ENCODE results near the gene COG6.

Gene COG6

DNA sequence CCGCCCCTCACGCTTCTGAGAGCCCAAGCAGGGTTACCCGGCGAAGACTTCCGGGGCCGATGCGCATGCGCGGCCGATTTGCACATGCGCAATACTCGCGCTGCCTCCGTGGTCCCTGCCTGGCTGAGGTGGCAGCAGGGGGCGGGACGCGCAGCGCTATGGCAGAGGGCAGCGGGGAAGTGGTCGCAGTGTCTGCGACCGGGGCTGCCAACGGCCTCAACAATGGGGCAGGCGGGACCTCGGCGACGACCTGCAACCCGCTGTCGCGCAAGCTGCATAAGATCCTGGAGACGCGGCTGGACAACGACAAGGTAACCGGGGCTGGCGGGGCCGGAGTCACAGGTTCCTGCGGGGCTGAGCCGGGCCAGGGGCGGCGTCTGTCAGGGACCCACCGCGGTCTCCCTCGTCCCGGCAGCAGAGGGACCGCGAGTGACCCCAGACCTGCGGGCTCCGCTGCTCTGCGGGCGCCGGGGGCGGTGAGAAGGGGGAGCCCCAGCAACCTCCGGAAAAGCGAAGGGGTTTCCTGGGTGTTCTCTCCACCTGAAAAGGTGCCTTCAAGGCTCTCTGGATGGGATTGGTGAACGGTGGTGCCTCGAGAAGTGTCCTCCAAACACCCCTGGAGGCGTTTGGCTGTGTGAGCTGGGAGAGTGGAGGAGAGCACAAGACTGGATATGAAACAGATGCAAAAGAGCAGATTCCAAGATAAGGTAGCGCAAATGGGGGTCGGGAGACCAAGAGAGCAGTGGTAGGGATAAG lies at the start of gene COG6:
Gene COG6 (plus strand): TSS at position 94 of the 756 bp plus-strand sequence. CDS start 65 bp downstream, at position 159.
- DNase-seq, result peak; percentile 92

DNA sequence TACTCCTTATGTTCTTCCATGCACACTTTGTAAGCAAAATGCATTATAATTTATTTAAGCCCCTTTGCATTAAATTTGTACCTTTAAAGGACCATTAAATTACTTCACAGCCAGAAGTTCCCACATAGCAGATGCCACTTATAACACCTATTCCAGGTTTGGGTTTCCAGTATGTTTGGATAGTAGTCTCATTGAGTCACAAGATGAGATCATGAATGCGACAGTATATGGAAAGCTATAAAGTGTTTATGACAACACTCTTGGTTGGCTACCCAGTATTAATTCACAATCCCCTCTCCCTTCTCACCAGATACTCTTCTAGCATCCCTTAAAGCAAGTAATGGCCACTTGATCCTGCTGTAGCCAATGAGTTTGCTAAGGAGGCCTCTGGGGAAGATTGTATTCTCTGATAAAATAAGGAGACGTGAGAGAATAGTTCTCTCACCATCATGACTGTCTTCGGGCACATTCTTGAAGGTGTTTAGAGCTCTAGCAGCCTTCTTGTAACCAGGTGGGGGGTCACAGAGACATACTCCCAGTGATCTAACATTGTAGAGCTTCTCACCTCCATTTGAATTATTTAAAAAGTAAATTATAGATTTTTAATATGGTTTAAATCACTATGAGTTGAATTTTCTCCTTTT lies 49.7 kb upstream of the COG6 start:
- no peak for DNase-seq

DNA sequence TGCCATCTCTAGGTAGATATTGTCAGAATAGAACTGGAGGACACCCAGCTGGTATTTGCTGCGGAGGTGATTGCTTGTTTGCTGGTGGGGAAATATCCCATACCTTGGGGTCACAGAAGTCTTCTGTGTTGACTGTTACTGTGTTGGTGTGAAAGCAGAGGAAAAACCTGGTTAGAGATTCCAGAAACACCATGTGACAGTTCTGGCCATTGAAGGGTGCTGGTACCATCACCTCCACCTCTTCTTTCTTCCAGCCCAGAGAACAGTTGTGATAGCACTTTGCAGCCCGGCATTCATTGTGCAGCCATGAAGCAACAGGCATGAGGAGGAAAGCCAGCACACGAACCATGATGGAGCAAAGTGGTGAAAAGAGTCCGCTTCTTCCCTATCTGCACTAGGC lies 47.6 kb upstream of the COG6 start:
- no peak for DNase-seq

DNA sequence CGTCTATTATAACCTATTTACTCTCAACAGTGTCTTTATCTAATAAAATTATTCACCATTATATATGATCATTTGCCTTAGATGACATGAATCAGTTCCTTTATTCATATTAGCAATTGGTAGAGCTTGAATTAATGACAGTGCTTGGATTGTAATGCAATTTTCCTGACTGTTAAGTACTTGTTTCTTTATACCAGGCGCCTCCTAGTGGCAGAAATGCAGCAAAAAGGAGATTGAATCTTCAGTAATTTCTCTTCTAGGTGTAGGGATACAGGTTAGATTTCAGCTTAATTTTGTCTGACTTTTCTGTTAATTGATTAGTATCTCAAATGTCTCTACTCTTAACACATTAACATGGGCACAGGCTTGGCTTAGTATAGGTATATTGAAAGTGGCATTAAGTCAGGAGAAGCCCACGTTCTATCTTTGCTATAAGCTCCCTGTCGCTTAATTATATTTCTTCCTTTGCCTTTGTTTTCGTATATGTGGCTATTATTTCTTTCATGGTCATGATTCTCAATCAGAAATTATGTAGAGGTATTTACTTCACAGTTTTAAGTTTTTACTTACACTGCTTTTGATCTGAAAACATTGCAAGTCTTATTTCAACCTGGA lies 43.3 kb upstream of the COG6 start:
- peak; percentile 26 for DNase-seq

DNA sequence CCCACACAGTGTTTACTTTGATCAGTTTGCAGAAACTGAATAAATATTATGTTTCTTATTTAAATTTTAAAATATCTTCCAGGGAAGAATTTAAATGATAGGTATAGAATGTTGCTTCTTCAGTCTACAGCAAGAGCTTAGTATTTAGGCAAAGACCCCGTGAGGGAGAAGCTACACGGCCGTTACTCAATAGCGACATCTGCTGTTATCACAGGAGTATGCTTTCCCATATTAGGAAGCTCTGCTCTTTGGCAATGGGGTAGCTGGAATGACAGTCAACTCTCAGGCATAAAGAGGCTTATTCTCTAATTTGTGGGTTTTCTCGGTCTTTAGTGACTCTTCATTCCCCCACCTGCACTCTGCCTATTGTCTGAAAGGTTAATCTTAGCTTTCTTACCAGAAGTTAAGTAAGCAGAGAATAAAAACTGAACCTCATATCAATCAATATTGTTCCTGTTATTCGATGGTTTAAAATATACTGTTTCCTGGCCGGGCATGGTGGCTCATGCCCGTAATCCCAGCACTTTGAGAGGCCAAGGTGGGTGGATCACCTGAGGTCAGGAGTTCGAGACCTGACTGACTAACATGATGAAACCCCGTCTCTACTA lies 39.3 kb upstream of the COG6 start:
- DNase-seq, result peak; percentile 24

DNA sequence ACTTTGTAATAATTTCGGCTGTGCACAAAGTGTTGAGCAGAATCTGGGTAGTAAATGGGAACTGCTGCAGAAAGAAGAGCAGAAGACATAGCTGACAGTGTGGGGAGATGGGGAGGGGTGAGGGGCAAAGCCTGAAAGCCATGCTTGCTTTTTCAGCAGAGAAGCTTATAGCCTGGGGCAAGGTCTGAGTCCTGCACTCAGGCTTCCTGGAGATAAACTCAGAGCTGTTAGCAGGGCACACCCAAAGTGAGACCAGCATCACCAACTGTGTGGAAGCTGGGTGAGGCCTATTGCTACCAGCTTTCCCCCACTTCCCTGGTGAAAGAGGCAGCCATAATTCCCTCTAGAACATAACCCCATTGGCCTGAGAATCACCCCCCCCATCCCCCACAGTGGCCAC lies 36.9 kb upstream of the COG6 start:
- no peak for DNase-seq

DNA sequence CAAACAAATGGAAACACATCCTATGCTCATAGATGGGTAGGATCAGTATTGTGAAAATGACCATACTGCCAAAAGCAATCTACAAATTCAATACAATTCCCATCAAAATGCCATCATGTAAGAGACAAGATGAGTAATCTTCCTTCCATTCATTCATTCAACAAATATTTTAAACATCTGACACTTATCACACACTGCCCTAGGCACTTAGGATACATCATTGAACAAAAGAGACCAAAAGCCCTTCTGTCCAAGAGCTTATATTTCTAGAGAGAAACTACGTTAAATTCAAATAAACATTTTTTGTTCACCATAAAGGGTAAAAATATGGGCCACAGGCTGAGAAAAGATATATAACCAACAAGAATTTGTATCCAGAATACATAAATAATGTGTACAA lies 32.0 kb upstream of the COG6 start:
- no peak for DNase-seq

DNA sequence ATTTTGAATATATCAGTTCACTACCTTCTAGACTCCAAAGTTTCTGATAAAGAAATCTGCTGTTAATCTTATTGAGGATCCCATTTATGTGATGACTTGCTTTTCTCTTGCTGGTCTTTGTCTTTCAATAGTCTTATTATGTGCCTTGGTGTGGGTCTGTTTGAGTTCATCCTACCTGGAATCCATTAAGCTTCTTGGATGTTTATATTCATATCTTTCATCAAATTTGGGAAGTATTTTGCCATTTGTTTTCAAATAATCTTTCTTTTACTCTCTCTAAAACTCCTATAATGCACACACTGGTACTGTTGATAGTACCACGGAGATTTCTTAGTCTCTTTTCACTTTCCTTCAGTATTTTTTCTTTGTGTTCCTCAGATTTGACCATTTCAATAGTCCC lies 24.2 kb upstream of the COG6 start:
- DNase-seq, result no peak

DNA sequence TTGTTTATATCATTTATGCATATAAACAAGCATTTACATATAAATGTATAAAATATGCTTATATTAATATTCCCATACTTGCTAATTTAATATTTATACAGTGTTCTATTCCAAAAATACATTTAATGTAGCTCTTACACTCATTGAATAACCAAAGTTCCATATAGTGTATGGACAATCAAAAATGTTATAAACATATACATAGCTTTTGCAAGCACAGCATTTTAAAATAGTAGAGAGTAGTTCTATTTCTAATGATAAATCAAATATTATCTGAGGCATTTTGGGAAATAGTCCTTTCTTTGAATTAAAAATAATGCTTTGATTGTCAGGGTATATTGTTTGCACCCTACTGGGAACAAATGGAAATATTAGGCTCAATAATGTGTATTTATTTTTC lies 22.5 kb upstream of the COG6 start:
- no peak for DNase-seq

DNA sequence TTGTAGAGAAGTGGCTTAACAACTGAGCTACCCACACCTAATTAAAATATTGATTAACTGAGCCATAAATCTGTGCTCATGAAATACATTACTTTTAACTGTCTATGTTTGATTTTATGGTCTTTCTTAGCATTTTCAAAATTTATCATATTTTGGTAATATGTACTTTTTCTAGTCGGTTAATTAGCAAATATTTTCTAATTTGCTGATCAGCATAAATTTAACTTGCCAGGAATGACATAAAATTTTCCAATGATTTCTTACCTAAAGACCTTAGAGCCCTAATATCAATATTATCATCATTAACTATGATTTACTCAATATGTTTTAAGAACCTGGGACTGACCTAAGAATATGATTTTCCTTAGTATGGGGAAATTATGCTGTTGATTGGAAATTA lies 19.9 kb upstream of the COG6 start:
- DNase-seq, result no peak

DNA sequence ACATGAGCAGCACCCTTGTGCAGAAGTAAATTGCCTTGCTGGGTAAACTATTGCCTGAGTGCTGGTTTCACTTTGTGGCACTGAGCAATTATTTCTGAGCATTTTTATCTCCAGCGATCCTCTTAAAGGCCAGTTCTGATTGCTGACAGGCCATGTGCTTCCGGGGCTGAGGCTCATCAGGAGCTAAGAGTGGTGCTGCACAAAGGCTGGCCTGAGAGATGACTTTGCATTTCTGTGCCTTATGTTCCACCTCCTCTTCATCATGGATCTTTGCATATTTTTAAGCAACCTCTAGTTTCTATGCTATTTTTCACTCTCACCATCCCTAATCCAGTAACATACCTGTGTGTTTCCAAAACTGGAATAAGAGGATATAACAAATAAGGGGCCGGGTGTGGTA lies 17.6 kb upstream of the COG6 start:
- DNase-seq, result no peak

DNA sequence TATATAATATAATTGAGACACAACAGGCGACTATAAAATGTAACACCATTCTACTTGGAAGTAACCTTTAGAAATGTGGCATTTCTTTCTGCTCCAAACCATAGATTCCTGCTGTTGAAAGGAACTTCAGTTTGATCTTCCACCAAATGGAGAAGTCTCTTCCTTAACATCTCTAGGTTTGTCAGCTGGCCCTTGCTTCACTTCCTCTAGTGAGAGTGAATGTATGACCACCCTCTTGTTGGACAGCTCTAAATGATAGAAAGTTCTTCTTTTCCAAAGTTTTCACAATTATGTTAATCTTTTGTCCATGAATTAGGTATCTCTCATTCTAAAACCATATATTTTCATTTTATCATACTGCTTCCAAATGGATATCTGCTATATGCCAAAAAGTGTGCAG lies 13.8 kb upstream of the COG6 start:
- DNase-seq, result no peak

DNA sequence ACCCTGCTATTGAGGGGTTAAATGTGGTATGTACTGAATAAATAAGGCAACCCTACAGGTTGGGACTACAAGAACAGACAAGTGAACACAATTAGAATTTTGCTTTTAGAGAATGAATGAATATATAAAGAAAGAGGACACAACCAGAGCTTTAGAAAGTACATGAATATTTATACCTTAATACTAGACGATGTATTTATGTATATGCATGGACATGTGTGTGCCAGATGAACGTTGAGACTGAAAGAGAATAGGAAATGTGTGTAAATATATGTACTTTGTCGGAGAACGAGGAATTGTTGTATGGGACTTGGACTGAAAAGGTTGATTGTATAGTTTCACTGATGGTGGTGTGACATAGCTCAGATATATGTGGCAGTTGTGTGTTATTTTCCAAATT lies 9.3 kb upstream of the COG6 start:
- DNase-seq, result no peak

DNA sequence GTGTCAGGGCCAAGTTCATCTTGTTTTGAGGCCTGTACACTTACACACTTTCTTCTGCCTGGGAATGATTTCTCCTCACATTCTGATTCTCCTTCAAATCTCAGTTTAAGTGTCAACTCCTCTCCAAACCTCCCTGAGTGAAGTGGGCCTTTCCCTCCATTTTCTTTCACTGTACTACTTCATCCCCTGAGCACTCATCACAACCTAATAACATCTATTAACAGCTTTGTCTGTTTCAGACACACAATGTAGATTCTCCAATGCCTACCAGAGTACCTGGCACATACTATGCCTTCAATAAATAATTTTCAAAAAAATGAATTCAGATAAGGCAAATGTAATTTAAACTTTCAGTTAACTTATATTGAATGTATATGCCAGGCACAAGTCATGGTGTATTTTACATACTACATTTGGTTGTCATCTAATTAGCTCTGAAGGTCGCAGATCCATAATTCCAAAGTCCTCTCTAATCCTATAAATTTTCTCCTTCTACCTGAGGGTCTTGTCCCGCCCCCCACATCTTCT lies 357 bp upstream of the COG6 start:
- DNase-seq, result no peak

DNA sequence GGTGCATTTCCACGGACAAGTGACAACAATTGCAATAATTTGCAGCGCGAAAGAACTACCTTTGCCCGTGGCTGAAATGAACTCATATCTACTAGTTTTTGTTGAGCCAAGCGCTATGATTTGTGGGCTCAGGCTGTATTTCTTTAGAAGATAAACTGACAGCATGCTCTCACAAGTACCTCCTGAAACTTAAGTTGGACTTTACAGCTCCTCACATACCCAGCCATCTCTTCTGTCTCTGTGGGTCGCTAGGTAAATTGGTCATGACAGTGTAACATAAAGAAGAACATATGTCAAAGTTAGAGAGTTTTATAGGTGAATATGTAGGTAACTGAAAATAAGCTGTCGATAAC lies 839 bp downstream of the COG6 start:
- no peak for DNase-seq

DNA sequence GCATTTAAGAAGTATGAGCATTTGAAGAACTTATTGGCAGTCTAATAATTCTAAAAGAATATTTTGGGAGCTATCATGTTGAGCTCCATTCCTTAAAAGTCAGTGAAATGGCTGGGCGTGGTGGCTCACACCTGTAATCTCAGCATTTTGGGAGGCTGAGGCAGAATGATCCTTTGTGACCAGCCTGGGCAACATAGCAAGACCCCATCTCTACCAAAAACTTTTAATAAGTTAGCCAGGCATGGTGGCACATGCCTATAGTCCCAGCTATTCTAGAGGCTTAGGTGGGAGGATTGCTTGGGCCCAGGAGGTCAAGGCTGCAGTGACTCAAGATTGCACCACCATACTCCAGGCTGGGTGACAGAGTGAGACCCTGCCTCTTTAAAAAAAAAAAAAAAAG lies 8.0 kb downstream of the COG6 start:
- DNase-seq, result no peak

DNA sequence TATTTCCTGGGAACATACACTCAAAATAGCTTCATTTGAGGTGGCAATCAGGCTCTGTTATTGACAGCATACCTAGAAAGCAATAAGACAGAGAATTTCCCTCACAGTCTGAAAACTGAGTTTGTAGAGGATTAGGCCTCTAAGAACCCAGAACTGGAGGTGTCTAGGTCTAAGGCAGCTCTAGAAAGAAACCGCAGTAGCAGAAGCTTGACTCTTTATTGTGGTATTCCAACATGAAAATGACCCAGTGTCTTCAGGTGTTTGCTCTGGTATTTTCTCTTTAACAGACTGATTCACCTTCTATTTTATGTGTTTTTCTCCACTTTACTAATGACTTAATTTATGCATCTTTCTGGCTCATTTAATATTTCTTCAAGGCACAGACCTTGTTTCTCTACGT lies 8.5 kb downstream of the COG6 start:
- no peak for DNase-seq

DNA sequence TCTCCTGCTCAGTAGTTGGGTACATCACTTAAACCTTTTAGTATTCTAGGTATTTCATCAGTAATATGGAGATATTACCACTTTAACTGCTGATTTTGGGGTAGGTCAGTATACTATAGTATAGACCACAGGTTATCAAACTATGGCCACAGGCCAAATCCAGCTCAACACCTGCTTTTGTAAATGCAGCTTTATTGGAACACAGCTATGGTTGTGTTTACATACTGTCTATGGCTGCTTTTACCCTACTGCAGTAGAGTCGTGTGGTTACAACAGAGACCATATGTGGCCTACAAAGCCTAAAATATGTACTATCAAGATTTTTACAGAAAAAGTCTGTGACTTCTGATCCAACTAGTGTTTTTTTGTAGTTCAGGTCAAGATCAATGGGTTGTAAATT lies 10.3 kb downstream of the COG6 start:
- no peak for DNase-seq

DNA sequence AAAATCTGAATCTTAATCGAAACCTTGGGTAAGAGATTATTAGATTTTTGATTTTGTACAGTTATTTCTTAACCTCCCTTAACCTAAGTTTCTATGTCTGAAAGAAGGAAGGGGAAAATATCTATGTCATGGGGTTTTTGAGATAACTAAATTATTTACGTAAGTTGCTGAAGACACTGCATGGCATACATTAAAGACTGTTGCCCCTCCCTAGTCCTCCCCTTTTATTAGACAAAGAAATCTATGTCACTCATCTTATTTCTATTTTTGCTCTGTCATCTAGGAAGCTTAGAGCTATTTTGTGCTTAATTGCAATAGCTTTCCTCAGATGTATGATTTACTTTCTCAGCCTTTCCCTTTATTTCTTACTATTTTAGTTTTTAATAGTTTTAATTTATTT lies 15.0 kb downstream of the COG6 start:
- no peak for DNase-seq

DNA sequence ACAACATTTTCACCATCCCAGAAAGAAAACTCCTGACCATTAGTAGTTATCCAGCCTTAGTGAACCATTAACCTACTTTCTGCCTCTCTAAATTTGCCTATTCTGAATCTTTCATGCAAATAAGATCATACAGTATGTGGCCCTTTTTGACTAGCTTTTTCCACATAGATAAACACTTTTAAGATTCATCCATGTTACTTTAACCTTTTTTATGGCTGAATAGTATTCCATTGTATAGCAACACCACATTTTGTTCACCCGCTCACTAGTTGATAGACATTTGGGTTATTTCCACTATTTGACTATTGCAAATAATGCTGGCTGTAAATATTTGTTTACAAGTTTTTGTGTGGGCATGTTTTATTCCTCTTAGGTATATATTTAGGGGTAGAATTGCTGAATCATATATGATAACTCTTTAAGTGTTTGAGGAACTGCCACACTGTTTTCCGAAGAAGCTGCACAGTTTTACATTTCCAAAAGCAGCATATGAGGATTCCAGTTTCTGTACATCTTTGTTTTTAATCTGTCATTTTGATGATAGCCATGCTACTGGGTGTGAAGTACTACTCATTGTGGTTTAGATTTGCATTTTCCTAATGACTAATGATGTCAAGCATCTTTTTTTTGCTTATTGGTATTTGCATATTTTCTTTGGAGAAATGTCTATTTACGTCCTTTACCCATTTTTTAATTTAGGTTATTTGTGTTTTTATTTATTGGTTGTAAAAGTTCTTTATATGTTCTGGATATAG lies 17.1 kb downstream of the COG6 start:
- DNase-seq, result no peak

DNA sequence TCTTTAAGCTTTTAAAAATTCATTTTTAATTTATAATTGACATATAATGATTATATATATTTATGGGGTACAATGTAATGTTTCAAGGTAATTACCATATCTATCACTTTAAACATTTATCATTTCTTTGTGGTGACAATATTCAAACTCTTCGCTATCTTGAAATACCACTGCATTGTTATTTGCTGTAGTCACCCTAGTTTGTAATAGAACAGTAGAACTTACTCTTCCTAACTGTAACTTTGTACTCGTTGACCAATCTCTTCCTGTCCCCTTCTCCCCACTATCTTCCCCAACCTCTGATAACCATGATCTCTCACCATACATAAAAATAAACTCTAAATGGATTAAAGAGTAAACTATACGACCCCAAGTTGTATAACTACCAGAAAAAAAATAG lies 20.4 kb downstream of the COG6 start:
- DNase-seq, result no peak

DNA sequence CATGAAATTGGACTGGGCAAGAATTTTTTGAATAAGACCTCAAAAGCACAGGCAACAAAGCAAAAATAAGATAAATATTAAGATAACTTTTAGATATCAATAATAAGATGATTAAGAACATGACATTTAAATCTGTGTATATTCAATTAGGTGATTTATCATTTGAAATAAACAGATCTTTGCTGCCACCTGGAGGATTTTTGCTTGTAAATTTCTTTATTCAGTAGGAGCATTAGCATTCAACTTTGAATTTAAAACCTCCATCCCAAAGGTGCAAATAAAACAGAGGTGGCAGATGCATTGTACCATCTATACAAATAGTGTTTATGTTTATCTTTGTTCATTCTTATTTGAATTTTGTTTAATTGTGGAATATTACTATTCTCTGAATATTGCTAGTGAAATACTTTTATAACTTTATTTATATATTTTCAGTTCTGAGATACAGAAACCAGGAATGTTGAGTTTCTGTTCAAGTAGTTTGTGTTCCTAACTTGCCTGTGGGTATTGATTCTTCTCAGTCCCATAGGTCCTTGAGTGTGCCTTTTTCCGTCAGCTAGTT lies 20.9 kb downstream of the COG6 start:
- no peak for DNase-seq

DNA sequence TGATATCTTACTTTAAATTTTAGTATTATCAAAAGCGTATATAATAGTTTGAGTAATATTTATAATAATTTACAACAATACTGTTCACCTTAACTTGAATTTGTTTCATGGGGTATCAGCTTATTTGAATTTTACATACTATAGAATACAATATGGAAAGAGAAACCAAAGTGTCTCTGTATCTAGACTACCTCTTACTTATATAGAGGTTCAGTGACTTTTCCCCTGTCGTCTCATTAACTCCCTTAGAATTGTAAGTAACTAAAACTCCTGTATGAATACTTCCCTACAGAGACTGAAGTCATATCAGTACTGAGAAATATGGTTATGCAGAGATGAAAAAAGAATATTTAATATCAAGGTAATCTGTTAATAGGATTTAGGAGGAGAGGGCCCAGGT lies 26.8 kb downstream of the COG6 start:
- no peak for DNase-seq
